Subcutaneous adipose tissue (tissue), 4 donors: ENCODE results near the gene RIT1. TPM values are rescaled to one million over a fixed set of nuclear protein-coding genes. Genes with fewer than 3 reads are reported as not detected.

ENCODE experiments used
- CTCF ChIP-seq: fragments of 450-650 bp; IDR thresholded peaks from one replicate; pipeline ENCODE4 v1.5.1; 2016; ENCODE audit warnings: low read depth, mild to moderate bottlenecking, control low read depth, antibody characterized with exemption, moderate library complexity
- total RNA-seq, 4 donors: library from RNA; depleted of rRNA; stranded (reverse); fragments of >200 nt; gene quantifications; one replicate each; pipeline ENCODE4 v1.1.0, GENCODE V29; 2016

The RIT1 gene
- 10 to 100 TPM; 24.3 to 40.1 (median 28.4) TPM for total RNA-seq

- no peak for TF ChIP-seq CTCF
These were observed at the start of gene RIT1 for GRCh38 chr1:155911156-155912055. Gene RIT1 (minus strand): TSS chr1:155911349. CDS start chr1:155910761, 588 bp downstream.

GRCh38 chr1:155960081-155960745, 49.1 kb upstream of the RIT1 start:
- TF ChIP-seq CTCF = no peak

- TF ChIP-seq CTCF = no peak
These were observed 46.3 kb upstream of the RIT1 start for GRCh38 chr1:155957411-155957915.

- TF ChIP-seq CTCF = no peak
These were observed 43.5 kb upstream of the RIT1 start for GRCh38 chr1:155954645-155955044.

- TF ChIP-seq CTCF = no peak
These were observed 41.3 kb upstream of the RIT1 start for GRCh38 chr1:155952505-155952890.

- TF ChIP-seq CTCF = no peak
These were observed 40.8 kb upstream of the RIT1 start for GRCh38 chr1:155951753-155952504.
